K562 (cell line): ENCODE results near the gene RNF11. TPM values are rescaled to one million over a fixed set of nuclear protein-coding genes. Genes with fewer than 3 reads are reported as not detected.

Experiments used
- ATAC-seq: fragments of 200-7000 bp; cut with Tn5 transposase; 3 replicates; pipeline ENCODE4 v1.9.1; 2020; ENCODE audit warnings: moderate library complexity
- BruUV-seq: library from RNA; stranded (reverse); fragments of 400-500 nt; replicated peaks from 2 replicates; lab custom pipeline; 2021; lab: Mats Ljungman, UMichigan
- CTCF ChIA-PET: fragments of 300-600 bp; formaldehyde crosslinking; extraction: SDS; loops from one replicate; lab custom pipeline; 2021; ENCODE audit warnings: low intra/inter-chr PET ratio; lab: Yijun Ruan, JAX
- POLR2A ChIA-PET: fragments of 300-600, 350-650 bp; sonication (Branson Sonifier 250); formaldehyde crosslinking; extraction: SDS; loops from one replicate; lab custom pipeline; 2021; ENCODE audit warnings: antibody characterized with exemption, inconsistent platforms; lab: Yijun Ruan, JAX
- DNase-seq, 4 experiments: peaks; one replicate each; pipeline versions ENCODE4 v3.0.0 to v3.0.0-alpha.2; 2011 to 2018; ENCODE audit warnings: low spot score in 3 of 4, mixed read lengths in 3 of 4; ENCODE audit errors: extremely low read depth in 1 of 4
- FAIRE-seq: peaks from 2 replicates; lab custom pipeline; 2011; peaks lifted over from hg19 to GRCh38; lab: Jason Lieb, UNC
- H2AFZ ChIP-seq: 2 replicates; pipeline ENCODE4 v1.6.0; 2011; ENCODE audit warnings: low read depth, low read length, control low read depth, inconsistent platforms
- H3K27ac ChIP-seq: fragments of 200-600 bp; 3 replicates; pipeline ENCODE4 v1.8.0; 2011; ENCODE audit warnings: low read depth, mild to moderate bottlenecking, control low read depth, inconsistent platforms, low read length, moderate library complexity, mixed read lengths; ENCODE audit errors: extremely low read depth
- H3K27me3 ChIP-seq, 2 experiments: fragments of 300-600 bp in 1 of 2; 2 replicates in 1 of 2; 3 replicates in 1 of 2; pipeline versions ENCODE4 v1.6.0 to v1.8.0; 2011; ENCODE audit warnings: inconsistent platforms in 2 of 2, low read length in 2 of 2, mild to moderate bottlenecking in 1 of 2, mixed read lengths in 1 of 2, moderate library complexity in 1 of 2; ENCODE audit not compliant: control insufficient read depth in 2 of 2, insufficient read depth in 2 of 2
- H3K36me3 ChIP-seq: fragments of 300-600 bp; 3 replicates; pipeline ENCODE4 v1.8.0; 2011; ENCODE audit warnings: mild to moderate bottlenecking, low read length, inconsistent platforms; ENCODE audit not compliant: control insufficient read depth, insufficient read depth
- H3K4me1 ChIP-seq, 2 experiments: fragments of 200-600 bp in 1 of 2; replicated peaks in 1 of 2; 2 replicates in 1 of 2; 3 replicates in 1 of 2; pipeline versions ENCODE4 v1.5.1 to v1.8.0; 2011; ENCODE audit warnings: inconsistent platforms in 2 of 2, low read length in 2 of 2, mild to moderate bottlenecking in 1 of 2, mixed read lengths in 1 of 2, moderate library complexity in 1 of 2; ENCODE audit not compliant: control insufficient read depth in 2 of 2, insufficient read depth in 2 of 2
- H3K4me2 ChIP-seq: 2 replicates; pipeline ENCODE4 v1.6.1; 2011; ENCODE audit warnings: low read length, control low read depth, inconsistent platforms, mixed read lengths; ENCODE audit not compliant: insufficient read depth
- H3K4me3 ChIP-seq: fragments of 200-600 bp; sonication (generic), shearing (Covaris generic); 2 replicates; pipeline ENCODE4 v1.5.1; 2016; ENCODE audit warnings: control low read depth, inconsistent platforms
- H3K79me2 ChIP-seq: fragments of 200-600 bp; 3 replicates; pipeline ENCODE4 v1.8.0; 2011; ENCODE audit warnings: low read length, inconsistent platforms; ENCODE audit not compliant: control insufficient read depth, insufficient read depth
- H3K9ac ChIP-seq, 2 experiments: 2 replicates each; pipeline versions ENCODE4 v1.6.0 to v1.6.1; 2011; ENCODE audit warnings: low read depth in 2 of 2, low read length in 2 of 2, control low read depth in 1 of 2, inconsistent platforms in 1 of 2, mild to moderate bottlenecking in 1 of 2, mixed read lengths in 1 of 2; ENCODE audit not compliant: insufficient read depth in 1 of 2
- H3K9me1 ChIP-seq: one replicate; pipeline ENCODE4 v1.6.0; 2011; ENCODE audit warnings: inconsistent platforms, mild to moderate bottlenecking, low read length, moderate library complexity; ENCODE audit not compliant: control insufficient read depth, insufficient read depth
- H3K9me3 ChIP-seq: replicated peaks from 2 replicates; pipeline ENCODE4 v1.5.1; 2011; ENCODE audit warnings: low read depth, low read length, inconsistent platforms; ENCODE audit not compliant: control insufficient read depth, insufficient read depth
- H4K20me1 ChIP-seq: replicated peaks from 2 replicates; pipeline ENCODE4 v1.6.1; 2011; ENCODE audit warnings: low read length, inconsistent platforms, mixed read lengths; ENCODE audit not compliant: control insufficient read depth, insufficient read depth
- ARID1B ChIP-seq: fragments of 450-650 bp; IDR thresholded peaks from 2 replicates; pipeline ENCODE4 v1.6.1; 2016; ENCODE audit warnings: antibody characterized with exemption, mild to moderate bottlenecking, inconsistent platforms
- COPS2 ChIP-seq: fragments of 450-650 bp; conservative IDR thresholded peaks from 2 replicates; pipeline ENCODE4 v1.6.1; 2016; ENCODE audit warnings: mild to moderate bottlenecking, moderate library complexity
- MEF2D ChIP-seq: conservative IDR thresholded peaks from 2 replicates; pipeline ENCODE4 v1.6.1; 2016; ENCODE audit warnings: low read depth, missing genetic modification characterization, missing compliant biosample characterization
- TCF7 ChIP-seq: sonication (generic); IDR thresholded peaks from 2 replicates; pipeline ENCODE4 v1.6.1; 2016; ENCODE audit warnings: antibody characterized with exemption, borderline replicate concordance
- ZNF586 ChIP-seq: fragments of 450-650 bp; formaldehyde crosslinking; conservative IDR thresholded peaks from 2 replicates; pipeline ENCODE4 v1.4.0; 2020; ENCODE audit warnings: mild to moderate bottlenecking, moderate library complexity
- WGBS: fragments of 100-300 bp; shearing (Covaris generic); methylation state at CpG from one replicate; pipeline ENCODE4 v1.1.6; 2016; ENCODE audit warnings: low coverage, mixed read lengths; ENCODE audit not compliant: insufficient coverage; ENCODE audit errors: missing lambda C conversion rate; 5-methylcytosine and 5-hydroxymethylcytosine counted together
- in situ Hi-C: fragments of 300-500 bp; cut with MboI; formaldehyde crosslinking; loops from 4 replicates; pipeline ENCODE4 v1.15.0; 2018; ENCODE audit warnings: inconsistent platforms, mixed read lengths
- intact Hi-C: fragments of 100-400 bp; cut with micrococcal nuclease; formaldehyde crosslinking; loops from 2 replicates; pipeline ENCODE4 v1.14.2; 2022
- polyA plus RNA-seq, 8 experiments: library from polyadenylated mRNA; depleted of rRNA in 4 of 8; stranded (reverse) in 5 of 8; unstranded in 3 of 8; fragments of >200 nt; fragmentation: Nextera tagmentation in 2 of 8; fragmentation: Illumina TruSeq in 1 of 8; extraction: Ambion mirVana in 2 of 8; extraction: Trizol in 1 of 8; gene quantifications; 2 replicates each; pipeline versions ENCODE4 v1.2.1 to v1.2.3, GENCODE V29; 2011 to 2014; ENCODE audit warnings: inconsistent platforms in 1 of 8, missing spikeins in 1 of 8
- total RNA-seq, 7 experiments: library from RNA; depleted of rRNA in 6 of 7; stranded (reverse); fragments of >200 nt in 6 of 7; fragmentation: Illumina TruSeq in 2 of 7; extraction: Trizol in 2 of 7; gene quantifications; 2 replicates each; pipeline versions ENCODE4 v1.2.1 to v1.2.3, GENCODE V29; 2011 to 2021; ENCODE audit warnings: low replicate concordance in 1 of 7

RNF11 gene
- total and polyA plus RNA-seq, 9 of the 15 experiments (the other 6 are each of a cell fraction or from before 2014, with no cell fraction given) = 5.7 to 34.3 (median 23.1) TPM

DNA sequence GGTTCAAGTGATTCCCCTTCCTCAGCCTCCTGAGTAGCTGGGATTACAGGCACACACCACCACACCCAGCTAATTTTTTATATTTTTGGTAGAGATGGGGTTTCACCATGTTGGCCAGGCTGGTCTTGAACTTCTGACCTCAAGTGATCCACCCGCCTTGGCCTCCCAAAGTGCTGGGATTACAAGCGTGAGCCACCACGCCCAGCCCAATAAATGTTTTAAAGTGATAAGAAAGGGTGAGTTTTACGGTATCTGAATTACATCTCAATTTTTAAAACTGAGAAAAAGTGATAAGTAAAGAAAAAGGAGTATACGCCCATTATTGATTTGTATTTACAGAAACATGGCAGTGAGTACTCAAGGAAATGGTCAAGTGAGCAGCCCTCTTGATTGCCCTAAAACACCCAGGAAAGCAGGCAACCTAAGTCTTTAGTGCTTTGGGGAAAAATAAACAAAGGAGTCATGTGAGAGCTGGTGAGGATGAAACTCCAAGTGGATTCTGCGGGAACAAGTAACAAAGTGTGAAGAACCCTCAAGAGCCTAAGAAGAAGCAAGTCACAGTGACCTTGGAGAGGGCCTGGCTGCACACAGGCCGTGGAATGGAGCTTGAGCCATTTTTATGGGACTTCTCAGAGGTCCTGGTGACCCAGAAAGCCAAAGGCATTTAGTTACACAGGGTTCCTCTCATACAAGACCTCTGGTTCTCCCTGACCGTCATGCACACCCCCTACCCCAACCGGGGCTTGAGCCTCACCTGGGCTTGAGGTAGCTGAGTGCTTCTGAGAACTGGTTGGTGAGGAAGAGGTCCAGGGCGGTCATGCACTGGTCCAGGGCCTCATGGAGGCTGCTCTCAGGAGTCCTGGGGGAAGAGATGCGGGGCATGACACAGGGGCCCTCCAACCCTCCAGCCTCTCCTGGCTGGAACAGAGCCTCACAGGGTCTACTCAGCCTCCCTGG, 85.2 kb downstream of the RNF11 start (continued):
- TF ChIP-seq ARID1B (peak; percentile 26; the same call in 1 of the 2 replicates), ZNF586 (CRISPR knock-in tag) (no peak)

DNA sequence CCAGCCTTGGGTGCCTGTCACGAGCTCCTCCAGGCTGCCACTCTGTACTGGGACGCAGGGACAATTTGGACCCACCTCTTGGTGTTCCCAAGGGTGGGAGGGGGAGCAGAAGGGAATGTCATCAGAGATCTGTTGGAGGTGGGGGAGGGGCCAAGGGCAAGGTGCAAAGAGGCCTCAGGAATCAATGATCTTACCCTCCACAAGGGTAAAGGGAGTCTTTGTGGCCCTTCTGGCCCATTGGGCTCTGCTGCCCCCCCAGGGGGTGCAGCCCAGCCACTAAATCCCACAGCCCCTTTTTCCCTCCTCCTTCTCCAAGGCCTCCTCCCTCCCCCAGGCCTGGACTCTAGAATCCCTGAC, 85.8 kb downstream of the RNF11 start:
- no peaks in the 10 kb centered on the region for H3K9me3 ChIP-seq

More for the DNA sequence above, 85.8 kb downstream of the RNF11 start:
- 87% methylated on average over 2 of the region's 2 CpGs for WGBS
- DNase-seq (peak in 2 of 4 experiments; percentile 61 to 65), FAIRE-seq (no peak), ATAC-seq (no peak; the same call in 1 of the 3 replicates)
- Histone ChIP-seq H3K9ac (peak overlapping the region in 1 of 2 experiments; percentile 6; a peak in 2 of 4 replicates), H3K9me1 (no peaks in the 10 kb centered on the region), H3K27ac (no peak overlapping the region), H4K20me1 (no peaks in the 10 kb centered on the region), H3K27me3 (no peaks in the 10 kb centered on the region), H2AFZ (peak overlapping the region; percentile 75), H3K4me3 (no peak overlapping the region), H3K4me2 (no peak overlapping the region), H3K4me1 (peaks cover 26 to 43% of the 10 kb centered on the region in 2 experiments), H3K79me2 (no peaks in the 10 kb centered on the region), H3K36me3 (no peaks in the 10 kb centered on the region)
- POLR2A ChIA-PET = interaction anchor here (0.5 kb wide), 1 partner anchor 41 kb away, joined by 3 read pairs; no protein-coding TSS in a partner anchor
- in situ Hi-C loops (no loop called here), intact Hi-C loops (no loop called here)
- BruUV-seq = no TSS peak
- CTCF ChIA-PET = interaction anchor here (0.5 kb wide), 1 partner anchor 388 kb away, joined by 3 read pairs; no protein-coding TSS in a partner anchor
- TF ChIP-seq TCF7 (no peak), MEF2D (no peak), COPS2 (no peak)
